ENCODE data around the gene GPBAR1. TPM values are rescaled to one million over a fixed set of nuclear protein-coding genes. Genes with fewer than 3 reads are reported as not detected.
A peak's percentile ranks its signal among the peaks of the same experiment; 100 is the strongest.

The GPBAR1 gene
- total and polyA plus RNA-seq, 9 of the 15 experiments (the other 6 are each of a cell fraction or from before 2014, with no cell fraction given): not detected

DNA sequence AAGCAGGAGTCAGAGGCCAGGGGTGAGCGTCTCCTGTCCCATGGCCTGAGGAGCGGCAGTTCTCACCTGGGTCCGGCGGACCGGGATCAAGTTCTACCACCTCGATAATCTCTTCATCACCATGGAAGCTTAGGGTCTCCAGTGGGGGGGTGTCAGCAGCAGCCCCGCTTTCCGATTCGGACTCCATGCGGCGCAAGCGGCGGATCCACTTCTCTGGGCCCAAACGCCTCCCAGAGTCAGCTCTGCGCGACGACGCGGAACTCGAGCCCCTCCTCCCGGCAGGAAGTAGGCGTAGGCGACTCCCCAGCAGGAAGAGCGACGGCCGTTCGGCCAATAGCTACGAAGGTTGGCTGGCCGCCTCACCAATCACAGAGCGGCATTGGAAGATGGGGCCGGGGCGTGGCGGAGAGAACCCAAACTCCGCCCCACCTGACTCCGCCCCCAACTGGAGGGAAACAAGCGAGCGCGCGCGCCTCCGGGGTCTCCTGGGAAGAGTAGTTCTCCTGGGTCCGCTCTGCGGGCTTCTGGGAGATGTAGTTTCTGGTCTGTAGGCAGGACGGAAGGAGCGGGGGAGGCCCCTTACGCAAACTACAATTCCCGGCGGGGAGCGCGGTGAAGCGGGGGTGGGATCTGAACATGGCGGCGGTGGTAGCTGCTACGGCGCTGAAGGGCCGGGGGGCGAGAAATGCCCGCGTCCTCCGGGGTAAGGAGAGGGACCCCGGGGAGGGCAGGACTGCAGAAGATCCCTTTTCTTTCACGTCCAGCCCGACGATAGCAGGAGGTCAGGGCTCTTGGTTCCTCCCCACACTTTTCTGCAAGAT, 9.3 kb downstream of the GPBAR1 start, which contains the start of the genes AAMP and PNKD (continued):
- TF ChIP-seq, protein P1, sequence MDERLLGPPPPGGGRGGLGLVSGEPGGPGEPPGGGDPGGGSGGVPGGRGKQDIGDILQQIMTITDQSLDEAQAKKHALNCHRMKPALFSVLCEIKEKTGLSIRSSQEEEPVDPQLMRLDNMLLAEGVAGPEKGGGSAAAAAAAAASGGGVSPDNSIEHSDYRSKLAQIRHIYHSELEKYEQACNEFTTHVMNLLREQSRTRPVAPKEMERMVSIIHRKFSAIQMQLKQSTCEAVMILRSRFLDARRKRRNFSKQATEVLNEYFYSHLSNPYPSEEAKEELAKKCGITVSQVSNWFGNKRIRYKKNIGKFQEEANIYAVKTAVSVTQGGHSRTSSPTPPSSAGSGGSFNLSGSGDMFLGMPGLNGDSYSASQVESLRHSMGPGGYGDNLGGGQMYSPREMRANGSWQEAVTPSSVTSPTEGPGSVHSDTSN (CRISPR knock-in tag; IDR thresholded peaks at IDR 0.05; ENCODE audit: low read depth): peak; percentile 80
- TF ChIP-seq, protein P1 (tag; conservative IDR thresholded peaks at IDR 0.05; ENCODE audit: low read depth): peak; percentile 98
- TF ChIP-seq POLR2H (tag; IDR thresholded peaks at IDR 0.05; ENCODE audit: low read depth) (no peak), NFE2L1 (tag; IDR thresholded peaks at IDR 0.05; ENCODE audit: borderline replicate concordance, low read depth) (no peak), ZNF347 (CRISPR knock-in tag; IDR thresholded peaks at IDR 0.05; ENCODE audit: low read depth) (no peak), ZNF354B (CRISPR knock-in tag; IDR thresholded peaks at IDR 0.05) (no peak), ZNF695 (CRISPR knock-in tag; IDR thresholded peaks at IDR 0.05) (no peak), TAF7 (tag; IDR thresholded peaks at IDR 0.05) (0 out of 2 replicates have a peak, but pooled peaks have one; percentile 19), PTBP1 (IDR thresholded peaks at IDR 0.05; ENCODE audit: low read depth, low read length) (no peak), NELFE (IDR thresholded peaks at IDR 0.05; ENCODE audit: insufficient read depth, insufficient read length) (no peak), BRCA1 (IDR thresholded peaks at IDR 0.05) (no peak), BRCA1 (CRISPR knock-in tag; IDR thresholded peaks at IDR 0.05) (no peak), EP400 (IDR thresholded peaks at IDR 0.05) (peak; percentile 88), CBFA2T3 (IDR thresholded peaks at IDR 0.05) (no peak)
- TF ChIP-seq, protein P2, sequence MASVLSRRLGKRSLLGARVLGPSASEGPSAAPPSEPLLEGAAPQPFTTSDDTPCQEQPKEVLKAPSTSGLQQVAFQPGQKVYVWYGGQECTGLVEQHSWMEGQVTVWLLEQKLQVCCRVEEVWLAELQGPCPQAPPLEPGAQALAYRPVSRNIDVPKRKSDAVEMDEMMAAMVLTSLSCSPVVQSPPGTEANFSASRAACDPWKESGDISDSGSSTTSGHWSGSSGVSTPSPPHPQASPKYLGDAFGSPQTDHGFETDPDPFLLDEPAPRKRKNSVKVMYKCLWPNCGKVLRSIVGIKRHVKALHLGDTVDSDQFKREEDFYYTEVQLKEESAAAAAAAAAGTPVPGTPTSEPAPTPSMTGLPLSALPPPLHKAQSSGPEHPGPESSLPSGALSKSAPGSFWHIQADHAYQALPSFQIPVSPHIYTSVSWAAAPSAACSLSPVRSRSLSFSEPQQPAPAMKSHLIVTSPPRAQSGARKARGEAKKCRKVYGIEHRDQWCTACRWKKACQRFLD (CRISPR knock-in tag; IDR thresholded peaks at IDR 0.05): 0 out of 2 replicates have a peak, but pooled peaks have one; percentile 33
- TF ChIP-seq, protein P3, sequence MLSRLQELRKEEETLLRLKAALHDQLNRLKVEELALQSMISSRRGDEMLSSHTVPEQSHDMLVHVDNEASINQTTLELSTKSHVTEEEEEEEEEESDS (CRISPR knock-in tag; IDR thresholded peaks at IDR 0.05): no peak
- TF ChIP-seq, protein P4, sequence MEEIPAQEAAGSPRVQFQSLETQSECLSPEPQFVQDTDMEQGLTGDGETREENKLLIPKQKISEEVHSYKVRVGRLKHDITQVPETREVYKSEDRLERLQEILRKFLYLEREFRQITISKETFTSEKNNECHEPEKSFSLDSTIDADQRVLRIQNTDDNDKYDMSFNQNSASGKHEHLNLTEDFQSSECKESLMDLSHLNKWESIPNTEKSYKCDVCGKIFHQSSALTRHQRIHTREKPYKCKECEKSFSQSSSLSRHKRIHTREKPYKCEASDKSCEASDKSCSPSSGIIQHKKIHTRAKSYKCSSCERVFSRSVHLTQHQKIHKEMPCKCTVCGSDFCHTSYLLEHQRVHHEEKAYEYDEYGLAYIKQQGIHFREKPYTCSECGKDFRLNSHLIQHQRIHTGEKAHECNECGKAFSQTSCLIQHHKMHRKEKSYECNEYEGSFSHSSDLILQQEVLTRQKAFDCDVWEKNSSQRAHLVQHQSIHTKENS (CRISPR knock-in tag; IDR thresholded peaks at IDR 0.05): no peak
- TF ChIP-seq, protein P5, sequence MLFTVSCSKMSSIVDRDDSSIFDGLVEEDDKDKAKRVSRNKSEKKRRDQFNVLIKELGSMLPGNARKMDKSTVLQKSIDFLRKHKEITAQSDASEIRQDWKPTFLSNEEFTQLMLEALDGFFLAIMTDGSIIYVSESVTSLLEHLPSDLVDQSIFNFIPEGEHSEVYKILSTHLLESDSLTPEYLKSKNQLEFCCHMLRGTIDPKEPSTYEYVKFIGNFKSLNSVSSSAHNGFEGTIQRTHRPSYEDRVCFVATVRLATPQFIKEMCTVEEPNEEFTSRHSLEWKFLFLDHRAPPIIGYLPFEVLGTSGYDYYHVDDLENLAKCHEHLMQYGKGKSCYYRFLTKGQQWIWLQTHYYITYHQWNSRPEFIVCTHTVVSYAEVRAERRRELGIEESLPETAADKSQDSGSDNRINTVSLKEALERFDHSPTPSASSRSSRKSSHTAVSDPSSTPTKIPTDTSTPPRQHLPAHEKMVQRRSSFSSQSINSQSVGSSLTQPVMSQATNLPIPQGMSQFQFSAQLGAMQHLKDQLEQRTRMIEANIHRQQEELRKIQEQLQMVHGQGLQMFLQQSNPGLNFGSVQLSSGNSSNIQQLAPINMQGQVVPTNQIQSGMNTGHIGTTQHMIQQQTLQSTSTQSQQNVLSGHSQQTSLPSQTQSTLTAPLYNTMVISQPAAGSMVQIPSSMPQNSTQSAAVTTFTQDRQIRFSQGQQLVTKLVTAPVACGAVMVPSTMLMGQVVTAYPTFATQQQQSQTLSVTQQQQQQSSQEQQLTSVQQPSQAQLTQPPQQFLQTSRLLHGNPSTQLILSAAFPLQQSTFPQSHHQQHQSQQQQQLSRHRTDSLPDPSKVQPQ (CRISPR knock-in tag; IDR thresholded peaks at IDR 0.05; ENCODE audit: borderline replicate concordance): no peak
- TF ChIP-seq, protein P6, sequence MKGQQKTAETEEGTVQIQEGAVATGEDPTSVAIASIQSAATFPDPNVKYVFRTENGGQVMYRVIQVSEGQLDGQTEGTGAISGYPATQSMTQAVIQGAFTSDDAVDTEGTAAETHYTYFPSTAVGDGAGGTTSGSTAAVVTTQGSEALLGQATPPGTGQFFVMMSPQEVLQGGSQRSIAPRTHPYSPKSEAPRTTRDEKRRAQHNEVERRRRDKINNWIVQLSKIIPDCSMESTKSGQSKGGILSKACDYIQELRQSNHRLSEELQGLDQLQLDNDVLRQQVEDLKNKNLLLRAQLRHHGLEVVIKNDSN (CRISPR knock-in tag; IDR thresholded peaks at IDR 0.05): peak; percentile 73

All from K562 (cell line).